Effector memory CD4-positive, alpha-beta T cell (primary cell): Measurements from ENCODE around the gene SRGAP2.
"Not testable (repeated sequence)": the region's sequence is repeated elsewhere in the genome, so short reads cannot be mapped to it uniquely, and the experiment has no call there.

Source experiments
- DNase-seq, 3 donors: peaks; one replicate each; pipeline ENCODE4 v3.0.0-alpha.2; 2020
- H3K27ac ChIP-seq: 2 replicates; pipeline ENCODE4 v1.7.0; 2013; ENCODE audit warnings: mild to moderate bottlenecking, low read length, moderate library complexity; ENCODE audit not compliant: insufficient read depth, poor library complexity, severe bottlenecking
- H3K27me3 ChIP-seq: replicated peaks from 2 replicates; pipeline ENCODE4 v1.7.0; 2013; ENCODE audit warnings: mild to moderate bottlenecking, low read length; ENCODE audit not compliant: insufficient read depth, control insufficient read depth, poor library complexity, severe bottlenecking
- H3K36me3 ChIP-seq: 2 replicates; pipeline ENCODE4 v1.7.0; 2013; ENCODE audit warnings: mild to moderate bottlenecking, low read length, moderate library complexity; ENCODE audit not compliant: control insufficient read depth, insufficient read depth
- H3K4me1 ChIP-seq: 2 replicates; pipeline ENCODE4 v1.7.0; 2013; ENCODE audit warnings: low read length, mild to moderate bottlenecking; ENCODE audit not compliant: control insufficient read depth, insufficient read depth, poor library complexity, severe bottlenecking
- H3K4me3 ChIP-seq: 2 replicates; pipeline ENCODE4 v1.7.0; 2013; ENCODE audit warnings: low read length, low read depth, mild to moderate bottlenecking; ENCODE audit not compliant: insufficient read depth, poor library complexity, severe bottlenecking
- H3K9me3 ChIP-seq: 2 replicates; pipeline ENCODE4 v1.7.0; 2013; ENCODE audit warnings: mild to moderate bottlenecking, low read length, moderate library complexity; ENCODE audit not compliant: control insufficient read depth

Gene SRGAP2

DNA sequence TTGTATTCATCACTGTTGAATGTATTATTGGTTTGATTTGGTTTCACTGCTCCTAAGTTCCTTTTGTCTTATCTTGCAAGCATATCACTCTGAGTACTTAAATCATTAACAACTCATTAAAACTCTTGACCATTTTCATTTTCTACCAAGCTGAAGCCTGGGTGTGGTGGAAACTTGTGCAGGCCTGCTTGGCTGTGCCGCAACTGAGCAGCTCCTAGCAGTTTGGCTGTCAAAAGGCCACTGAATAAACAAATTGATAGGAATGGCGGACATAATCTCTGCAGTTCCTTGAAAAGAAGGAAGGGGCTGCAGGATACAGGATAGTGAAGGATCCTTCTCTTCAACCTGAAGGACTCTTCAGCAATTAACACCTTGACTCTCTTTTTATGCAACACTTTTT, 25.9 kb downstream of the SRGAP2 start:
- H3K4me3 ChIP-seq, H3K4me1 ChIP-seq, H3K9me3 ChIP-seq, H3K36me3 ChIP-seq, DNase-seq, H3K27me3 ChIP-seq, H3K27ac ChIP-seq: not testable (repeated sequence)

DNA sequence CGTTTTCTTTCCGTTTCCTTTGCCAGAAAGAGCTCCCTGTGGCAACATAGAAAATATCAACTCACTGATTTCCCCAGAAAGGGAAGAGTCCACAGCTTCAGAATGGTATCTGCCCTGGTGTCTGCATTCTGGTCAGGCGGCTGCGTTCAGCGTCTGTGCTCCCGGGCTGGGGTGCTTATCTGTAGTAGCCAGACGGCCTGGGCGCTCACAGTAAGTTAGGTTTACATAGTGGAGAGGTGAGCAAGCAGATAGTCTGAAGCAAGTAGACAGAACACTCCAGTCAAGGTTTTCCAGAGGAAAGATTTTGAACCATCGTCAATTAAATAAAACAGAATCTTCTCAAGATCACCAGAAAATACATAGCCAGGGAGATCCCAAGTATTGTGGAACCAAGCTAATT, 28.6 kb downstream of the SRGAP2 start:
- H3K9me3 ChIP-seq, H3K4me3 ChIP-seq, H3K27ac ChIP-seq, H3K36me3 ChIP-seq, DNase-seq, H3K4me1 ChIP-seq, H3K27me3 ChIP-seq: not testable (repeated sequence)

DNA sequence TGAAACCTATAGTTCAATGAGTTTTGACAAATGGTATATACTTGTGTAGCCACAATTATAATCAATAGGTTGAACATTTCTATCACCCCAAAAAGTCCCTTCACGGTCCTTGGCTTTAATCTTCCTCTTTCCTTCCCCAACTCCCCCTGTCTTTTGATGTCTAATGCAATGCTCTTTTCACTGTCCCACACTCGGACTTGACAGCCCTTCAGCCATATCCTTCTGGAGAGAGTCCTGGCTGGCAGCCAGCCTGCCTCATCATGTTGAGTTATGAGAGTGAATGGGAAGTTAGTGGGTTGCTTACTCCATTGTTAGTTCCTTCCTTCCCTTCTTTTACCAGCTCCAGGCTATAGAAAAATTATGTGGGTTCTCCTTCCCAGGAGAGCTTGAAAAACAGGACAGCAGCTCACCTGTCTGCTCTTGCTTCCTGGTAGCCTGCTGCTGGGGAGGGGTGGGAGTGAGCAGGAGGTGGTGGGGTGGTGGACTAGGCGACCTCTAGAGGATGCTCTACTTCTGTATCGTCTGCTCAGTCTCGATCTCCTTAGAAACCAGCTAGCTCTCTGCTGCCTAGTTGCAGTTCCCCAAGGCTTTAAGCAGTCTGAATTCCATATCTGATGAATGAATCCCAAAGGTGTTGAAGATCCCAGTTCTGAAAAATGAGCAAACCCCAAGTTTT, 29.8 kb downstream of the SRGAP2 start:
- not testable (repeated sequence) for H3K27me3 ChIP-seq, H3K27ac ChIP-seq

DNA sequence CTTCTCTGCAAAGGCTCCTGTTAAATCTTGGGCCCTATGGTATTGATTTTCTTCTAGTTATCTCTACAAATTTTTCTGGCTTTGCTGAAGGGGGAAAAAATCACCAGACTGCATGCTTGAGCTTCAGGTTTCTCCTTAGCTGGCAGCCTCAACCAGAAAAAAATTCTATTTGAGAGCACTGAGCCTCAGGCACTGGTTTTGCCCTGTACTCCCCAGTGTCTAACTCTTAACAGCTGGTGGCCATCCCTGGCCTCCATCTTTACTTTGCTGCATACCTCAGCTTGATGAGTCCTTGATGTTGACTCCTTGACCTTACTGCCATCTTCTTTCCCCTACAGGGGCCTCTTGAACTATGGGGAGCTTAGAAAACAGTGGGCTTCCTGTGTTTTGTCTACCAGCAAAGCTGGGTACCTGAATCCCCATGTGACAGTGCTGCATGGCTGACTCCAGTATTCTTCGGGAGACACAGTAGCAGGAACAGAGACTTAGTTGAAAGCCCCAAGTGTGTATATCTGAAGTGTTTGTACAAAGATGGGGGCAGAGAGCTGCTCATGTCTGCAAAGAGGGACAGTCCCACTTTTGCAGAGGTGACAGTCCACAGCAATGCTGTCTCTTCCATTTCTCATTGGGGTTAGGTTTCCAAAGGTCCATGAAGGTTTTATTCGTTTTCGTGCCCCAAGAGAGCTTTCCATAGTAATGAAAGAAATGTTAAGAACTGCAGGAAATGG, 31.0 kb downstream of the SRGAP2 start:
- H3K27ac ChIP-seq, DNase-seq, H3K9me3 ChIP-seq, H3K4me1 ChIP-seq, H3K36me3 ChIP-seq, H3K27me3 ChIP-seq, H3K4me3 ChIP-seq: not testable (repeated sequence)

More for the DNA sequence above, 29.8 kb downstream of the SRGAP2 start:
- H3K4me1 ChIP-seq, H3K9me3 ChIP-seq, H3K4me3 ChIP-seq, H3K36me3 ChIP-seq, DNase-seq: not testable (repeated sequence)

DNA sequence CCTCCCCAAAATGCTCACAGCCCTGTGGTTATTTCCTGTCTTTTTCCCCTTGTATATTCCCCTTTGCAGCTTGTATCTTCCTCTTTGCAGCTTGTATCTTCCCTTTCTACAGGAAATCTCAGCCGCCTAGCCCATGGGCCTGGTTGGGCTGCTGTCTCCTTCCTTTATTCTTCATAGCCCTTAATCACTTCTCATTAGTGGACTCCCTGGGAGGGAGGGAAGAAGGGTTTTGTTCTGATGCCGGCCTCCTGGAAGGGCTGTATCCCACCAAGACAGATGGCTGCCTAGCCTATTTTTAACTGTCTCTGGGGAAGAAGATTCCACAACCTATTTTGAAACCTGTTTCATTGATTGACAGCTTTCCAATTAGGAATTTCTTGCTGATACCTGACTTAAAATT, 31.8 kb downstream of the SRGAP2 start:
- not testable (repeated sequence) for DNase-seq, H3K4me1 ChIP-seq, H3K4me3 ChIP-seq, H3K9me3 ChIP-seq, H3K27ac ChIP-seq, H3K27me3 ChIP-seq, H3K36me3 ChIP-seq

DNA sequence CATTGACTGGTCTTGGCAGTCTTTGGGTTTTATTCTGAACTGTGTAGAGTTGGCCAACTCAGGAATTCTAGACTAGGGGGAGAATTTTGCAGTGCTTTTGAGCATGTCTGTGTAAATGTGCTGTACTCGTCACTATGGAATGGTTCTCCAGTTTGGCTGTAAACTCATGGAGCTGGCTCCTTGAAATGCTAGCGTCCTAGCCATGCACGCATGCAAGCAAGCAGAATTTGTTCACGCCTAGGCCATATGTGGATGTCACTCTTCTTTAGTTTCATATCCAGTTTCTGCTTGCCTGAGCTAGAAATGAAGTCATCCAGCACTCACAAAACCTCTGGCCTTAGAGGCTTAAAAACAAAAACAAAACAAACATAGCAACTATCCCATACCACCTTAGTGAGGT, 36.9 kb downstream of the SRGAP2 start:
- DNase-seq, result not testable (repeated sequence)

DNA sequence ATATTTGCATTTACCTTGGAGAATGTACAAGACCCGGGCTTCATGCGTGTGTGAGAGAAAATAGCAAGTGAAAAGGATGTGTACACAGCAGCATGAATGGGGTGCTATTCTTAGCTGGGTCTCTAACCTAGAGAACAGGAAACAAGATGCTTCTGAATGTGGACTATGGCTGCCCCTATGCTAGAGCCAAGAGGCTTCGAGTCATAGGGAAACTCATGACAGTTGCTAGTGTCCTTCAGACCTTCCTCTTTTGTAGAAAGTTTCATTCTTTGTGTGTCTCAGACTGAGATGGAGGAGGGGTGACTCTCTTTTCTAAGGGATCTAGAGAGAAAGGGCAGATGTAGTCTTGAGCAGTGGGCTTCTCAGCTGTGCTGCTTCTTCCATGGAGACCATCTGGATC, 40.0 kb downstream of the SRGAP2 start:
- DNase-seq, H3K36me3 ChIP-seq, H3K4me3 ChIP-seq, H3K27ac ChIP-seq, H3K4me1 ChIP-seq, H3K27me3 ChIP-seq, H3K9me3 ChIP-seq: not testable (repeated sequence)

More for the DNA sequence above, 36.9 kb downstream of the SRGAP2 start:
- not testable (repeated sequence) for H3K27ac ChIP-seq, H3K4me1 ChIP-seq, H3K27me3 ChIP-seq, H3K4me3 ChIP-seq, H3K9me3 ChIP-seq, H3K36me3 ChIP-seq

DNA sequence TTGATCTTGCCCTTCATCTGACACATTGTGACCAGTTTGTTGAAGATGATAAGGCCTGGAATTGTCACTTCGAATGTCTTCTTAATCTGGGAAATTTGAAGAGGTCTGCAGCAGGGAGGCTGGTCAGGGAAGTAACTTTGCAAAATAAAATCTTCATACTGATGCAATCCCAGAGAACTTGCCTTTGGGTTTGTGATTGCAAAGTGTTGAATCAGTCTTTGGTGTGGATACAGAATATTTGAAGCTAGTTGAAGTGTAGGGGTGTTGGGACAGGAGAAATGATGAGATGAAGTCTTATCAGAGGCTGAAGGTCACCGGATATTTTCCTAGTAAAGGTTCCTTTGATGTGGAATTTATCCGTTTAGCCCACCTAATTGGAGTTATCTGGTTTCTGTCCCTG, 42.1 kb downstream of the SRGAP2 start:
- H3K4me1 ChIP-seq, H3K4me3 ChIP-seq, DNase-seq, H3K27me3 ChIP-seq, H3K9me3 ChIP-seq, H3K27ac ChIP-seq, H3K36me3 ChIP-seq: not testable (repeated sequence)

DNA sequence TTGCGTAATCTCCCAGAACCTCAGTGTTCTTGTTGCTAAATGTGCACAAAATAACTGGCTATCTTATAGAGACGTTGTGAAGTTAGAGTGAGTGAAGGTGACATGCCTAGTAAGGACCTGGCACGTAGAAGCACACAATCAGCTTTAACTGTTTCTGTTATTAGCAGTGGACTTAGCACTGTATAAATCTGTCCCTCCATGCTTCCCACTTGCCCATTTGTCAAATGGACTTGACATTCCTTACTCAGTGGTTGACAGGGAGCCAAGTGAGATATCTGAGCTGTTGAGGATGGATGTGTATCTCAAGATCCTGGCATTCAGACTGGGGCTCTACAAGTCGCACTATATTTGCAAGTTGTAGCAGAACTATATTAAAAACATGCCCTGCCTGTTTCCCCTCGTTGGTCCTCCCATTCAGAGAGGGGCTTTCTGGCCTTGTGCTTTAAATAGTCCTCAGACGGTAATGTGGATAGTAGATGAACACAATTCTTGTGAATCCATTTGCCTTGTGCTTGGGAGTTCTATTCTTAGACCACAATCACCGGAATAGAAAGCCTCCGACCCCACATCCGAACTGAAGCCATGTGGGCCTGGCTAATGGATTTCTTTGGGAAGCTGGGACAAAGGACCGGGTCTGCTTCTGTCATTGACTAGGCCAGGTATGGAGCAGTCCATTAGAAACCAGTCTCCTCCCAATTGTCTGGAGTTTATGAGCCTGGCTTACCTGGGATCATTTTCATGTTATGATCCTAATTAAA, 43.0 kb downstream of the SRGAP2 start:
- H3K4me3 ChIP-seq, H3K27ac ChIP-seq, H3K9me3 ChIP-seq, H3K36me3 ChIP-seq, H3K27me3 ChIP-seq, DNase-seq, H3K4me1 ChIP-seq: not testable (repeated sequence)
